ENCODE results near the gene PDCD5.

DNA sequence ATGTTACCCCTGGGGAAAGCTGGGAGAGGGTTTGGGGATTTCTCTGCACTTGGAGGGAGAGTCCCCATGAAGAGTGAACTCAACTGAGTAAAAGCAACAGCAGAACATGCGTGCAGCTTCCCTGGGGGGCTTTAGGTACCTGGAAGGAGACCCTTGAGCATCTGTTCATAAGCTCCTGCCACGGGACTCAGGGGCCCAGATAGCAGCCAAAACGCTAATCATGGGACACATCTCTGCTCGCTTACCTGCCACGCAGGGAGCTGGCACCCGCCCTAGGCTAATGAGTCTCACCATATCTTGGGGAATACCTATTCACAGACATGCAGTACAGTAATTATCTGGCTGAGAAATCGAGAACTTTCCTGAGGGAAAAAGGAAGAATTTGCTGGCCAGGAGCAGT is 33.9 kb downstream of the PDCD5 start:
- TF ChIP-seq, protein P1, sequence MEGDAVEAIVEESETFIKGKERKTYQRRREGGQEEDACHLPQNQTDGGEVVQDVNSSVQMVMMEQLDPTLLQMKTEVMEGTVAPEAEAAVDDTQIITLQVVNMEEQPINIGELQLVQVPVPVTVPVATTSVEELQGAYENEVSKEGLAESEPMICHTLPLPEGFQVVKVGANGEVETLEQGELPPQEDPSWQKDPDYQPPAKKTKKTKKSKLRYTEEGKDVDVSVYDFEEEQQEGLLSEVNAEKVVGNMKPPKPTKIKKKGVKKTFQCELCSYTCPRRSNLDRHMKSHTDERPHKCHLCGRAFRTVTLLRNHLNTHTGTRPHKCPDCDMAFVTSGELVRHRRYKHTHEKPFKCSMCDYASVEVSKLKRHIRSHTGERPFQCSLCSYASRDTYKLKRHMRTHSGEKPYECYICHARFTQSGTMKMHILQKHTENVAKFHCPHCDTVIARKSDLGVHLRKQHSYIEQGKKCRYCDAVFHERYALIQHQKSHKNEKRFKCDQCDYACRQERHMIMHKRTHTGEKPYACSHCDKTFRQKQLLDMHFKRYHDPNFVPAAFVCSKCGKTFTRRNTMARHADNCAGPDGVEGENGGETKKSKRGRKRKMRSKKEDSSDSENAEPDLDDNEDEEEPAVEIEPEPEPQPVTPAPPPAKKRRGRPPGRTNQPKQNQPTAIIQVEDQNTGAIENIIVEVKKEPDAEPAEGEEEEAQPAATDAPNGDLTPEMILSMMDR (conservative IDR thresholded peaks at IDR 0.05; ENCODE audit: low read depth, low read length) = no peak
- TF ChIP-seq EZH2 (IDR thresholded peaks at IDR 0.05; ENCODE audit: borderline replicate concordance, low read depth, low read length, poor library complexity, severe bottlenecking) = no peak

Data from A673 (cell line).